H9 (cell line): ENCODE results near the gene RPRD1B. TPM values are rescaled to one million over a fixed set of nuclear protein-coding genes. Genes with fewer than 3 reads are reported as not detected.

ENCODE experiments used
- DNase-seq: peaks from one replicate; pipeline ENCODE4 v3.0.0-alpha.2; 2017
- H2AFZ ChIP-seq: one replicate; pipeline ENCODE4 v1.6.1; 2013; ENCODE audit warnings: mild to moderate bottlenecking, low read length, control low read depth, moderate library complexity
- H2AK5ac ChIP-seq: 2 replicates; pipeline ENCODE4 v1.6.1; 2013; ENCODE audit warnings: low read length, control low read depth, mixed read lengths; ENCODE audit not compliant: insufficient read length
- H2BK120ac ChIP-seq: one replicate; pipeline ENCODE4 v1.6.1; 2013; ENCODE audit warnings: low read depth, mild to moderate bottlenecking, low read length, control low read depth, inconsistent platforms; ENCODE audit not compliant: poor library complexity, severe bottlenecking
- H2BK12ac ChIP-seq: 2 replicates; pipeline ENCODE4 v1.6.1; 2013; ENCODE audit warnings: low read length, control low read depth, mixed read lengths, low read depth; ENCODE audit not compliant: insufficient read length
- H2BK15ac ChIP-seq: 2 replicates; pipeline ENCODE4 v1.6.1; 2013; ENCODE audit warnings: low read depth, low read length, control low read depth
- H2BK20ac ChIP-seq: one replicate; pipeline ENCODE4 v1.6.1; 2013; ENCODE audit warnings: low read depth, mild to moderate bottlenecking, low read length, control low read depth, inconsistent platforms; ENCODE audit not compliant: poor library complexity, severe bottlenecking
- H2BK5ac ChIP-seq: 2 replicates; pipeline ENCODE4 v1.6.1; 2013; ENCODE audit warnings: low read length, control low read depth, mixed read lengths; ENCODE audit not compliant: insufficient read length
- H3K14ac ChIP-seq: 2 replicates; pipeline ENCODE4 v1.6.1; 2013; ENCODE audit warnings: low read length, control low read depth; ENCODE audit not compliant: insufficient read depth
- H3K18ac ChIP-seq: 2 replicates; pipeline ENCODE4 v1.6.1; 2013; ENCODE audit warnings: low read depth, mild to moderate bottlenecking, mixed read lengths, low read length, control low read depth; ENCODE audit not compliant: insufficient read length
- H3K23ac ChIP-seq: 2 replicates; pipeline ENCODE4 v1.6.1; 2013; ENCODE audit warnings: low read length, control low read depth, mixed read lengths, low read depth; ENCODE audit not compliant: insufficient read length
- H3K23me2 ChIP-seq: 2 replicates; pipeline ENCODE4 v1.6.1; 2013; ENCODE audit warnings: low read depth, mild to moderate bottlenecking, mixed read lengths, low read length, control low read depth; ENCODE audit not compliant: insufficient read length, poor library complexity, severe bottlenecking
- H3K27ac ChIP-seq: 2 replicates; pipeline ENCODE4 v1.5.1; 2013; ENCODE audit warnings: low read length, control low read depth, mixed read lengths, low read depth; ENCODE audit not compliant: insufficient read length
- H3K27me3 ChIP-seq: 2 replicates; pipeline ENCODE4 v1.6.1; 2013; ENCODE audit warnings: low read length, control low read depth, inconsistent platforms; ENCODE audit not compliant: insufficient read depth
- H3K4ac ChIP-seq: 2 replicates; pipeline ENCODE4 v1.6.1; 2013; ENCODE audit warnings: low read depth, mild to moderate bottlenecking, control low read depth, inconsistent platforms, low read length, moderate library complexity
- H3K4me1 ChIP-seq: 2 replicates; pipeline ENCODE4 v1.6.1; 2013; ENCODE audit warnings: low read length, control low read depth, inconsistent platforms; ENCODE audit not compliant: insufficient read depth
- H3K4me2 ChIP-seq: 2 replicates; pipeline ENCODE4 v1.6.1; 2013; ENCODE audit warnings: low read length, control low read depth, mixed read lengths; ENCODE audit not compliant: insufficient read length, insufficient read depth
- H3K56ac ChIP-seq: 2 replicates; pipeline ENCODE4 v1.6.1; 2013; ENCODE audit warnings: low read depth, mild to moderate bottlenecking, mixed read lengths, low read length, control low read depth; ENCODE audit not compliant: insufficient read length
- H3K79me1 ChIP-seq: 2 replicates; pipeline ENCODE4 v1.6.1; 2013; ENCODE audit warnings: low read depth, mild to moderate bottlenecking, moderate library complexity, low read length, control low read depth, inconsistent platforms; ENCODE audit not compliant: insufficient read depth, poor library complexity, severe bottlenecking
- H3K79me2 ChIP-seq: 2 replicates; pipeline ENCODE4 v1.6.1; 2013; ENCODE audit warnings: low read length, control low read depth, inconsistent platforms; ENCODE audit not compliant: insufficient read depth
- H3K9ac ChIP-seq: 2 replicates; pipeline ENCODE4 v1.6.1; 2013; ENCODE audit warnings: low read length, control low read depth, mixed read lengths; ENCODE audit not compliant: insufficient read length; ENCODE audit errors: extremely low read depth
- H3K9me3 ChIP-seq: one replicate; pipeline ENCODE4 v1.6.1; 2013; ENCODE audit warnings: low read depth, low read length, inconsistent platforms; ENCODE audit not compliant: control insufficient read depth
- H3T11ph ChIP-seq: one replicate; pipeline ENCODE4 v1.6.1; 2013; ENCODE audit warnings: mild to moderate bottlenecking, low read length, control low read depth, inconsistent platforms
- H4K20me1 ChIP-seq: one replicate; pipeline ENCODE4 v1.6.1; 2013; ENCODE audit not compliant: control insufficient read depth, insufficient read length, insufficient read depth
- H4K5ac ChIP-seq: 2 replicates; pipeline ENCODE4 v1.6.1; 2013; ENCODE audit warnings: low read depth, mild to moderate bottlenecking, mixed read lengths, low read length, control low read depth; ENCODE audit not compliant: insufficient read length
- H4K8ac ChIP-seq: replicated peaks from 2 replicates; pipeline ENCODE4 v1.6.1; 2013; ENCODE audit warnings: low read length, control low read depth, mixed read lengths, low read depth; ENCODE audit not compliant: insufficient read length
- H4K91ac ChIP-seq: 2 replicates; pipeline ENCODE4 v1.6.1; 2013; ENCODE audit warnings: low read depth, mild to moderate bottlenecking, moderate library complexity, mixed read lengths, low read length, control low read depth; ENCODE audit not compliant: insufficient read length
- H3K27ac Mint-ChIP-seq, 3 experiments: 2 replicates in 2 of 3; 3 replicates in 1 of 3; pipeline ENCODE4 v1.8.0; 2020 to 2021; ENCODE audit warnings: mixed read lengths in 3 of 3, mild to moderate bottlenecking in 1 of 3, moderate library complexity in 1 of 3
- H3K27me3 Mint-ChIP-seq: 2 replicates; pipeline ENCODE4 v1.8.0; 2021; ENCODE audit warnings: low read depth, mild to moderate bottlenecking, moderate library complexity, mixed read lengths
- H3K36me3 Mint-ChIP-seq, 3 experiments: 2 replicates in 2 of 3; 3 replicates in 1 of 3; pipeline ENCODE4 v1.8.0; 2020 to 2021; ENCODE audit warnings: low read depth in 3 of 3, mixed read lengths in 3 of 3; ENCODE audit not compliant: insufficient read depth in 1 of 3
- H3K4me1 Mint-ChIP-seq, 2 experiments: 2 replicates each; pipeline ENCODE4 v1.8.0; 2020; ENCODE audit warnings: mixed read lengths in 2 of 2
- H3K4me3 Mint-ChIP-seq, 2 experiments: 2 replicates in 1 of 2; 3 replicates in 1 of 2; pipeline ENCODE4 v1.8.0; 2020 to 2021; ENCODE audit warnings: mild to moderate bottlenecking in 2 of 2, mixed read lengths in 2 of 2, moderate library complexity in 1 of 2
- H3K9me3 Mint-ChIP-seq, 2 experiments: 2 replicates in 1 of 2; 3 replicates in 1 of 2; pipeline ENCODE4 v1.8.0; 2020; ENCODE audit warnings: mild to moderate bottlenecking in 2 of 2, mixed read lengths in 2 of 2, moderate library complexity in 1 of 2
- CTCF ChIP-seq: fragments of 200-600 bp; sonication (generic); conservative IDR thresholded peaks from 3 replicates; pipeline ENCODE4 v1.8.0; 2021; ENCODE audit warnings: antibody characterized with exemption, mild to moderate bottlenecking
- WGBS: extraction: QIAGEN DNeasy Blood & Tissue Kit; methylation state at CpG from one replicate; pipeline ENCODE4 v1.1.7; 2013; ENCODE audit warnings: missing lambda C conversion rate, low lambda C conversion rate, mixed read lengths; ENCODE audit not compliant: insufficient read length; ENCODE audit errors: extremely low coverage; 5-methylcytosine and 5-hydroxymethylcytosine counted together
- total RNA-seq: library from RNA; stranded (reverse); gene quantifications from 2 replicates; pipeline ENCODE4 v1.2.1, GENCODE V29; 2021

RPRD1B gene
- total RNA-seq, 1 experiment from 2014 or later = 34.3 TPM

- no peaks in the 10 kb centered on the region for H3K4me1 ChIP-seq
- no peak overlapping the region for H2BK12ac ChIP-seq
- no peak overlapping the region for H2BK5ac ChIP-seq
- peak; percentile 29 for DNase-seq
- H3K27ac ChIP-seq = no peak overlapping the region
- H2BK15ac ChIP-seq = no peak overlapping the region
- no peaks in the 10 kb centered on the region for H3K4me1 Mint-ChIP-seq
- no peak overlapping the region for H3K14ac ChIP-seq
- H3K56ac ChIP-seq = no peak overlapping the region
- TF ChIP-seq CTCF = no peak
- no peak overlapping the region for H2AFZ ChIP-seq
- H3K23ac ChIP-seq = no peak overlapping the region
- no peak overlapping the region for H3K4me2 ChIP-seq
- H4K5ac ChIP-seq = no peak overlapping the region
- H3K9ac ChIP-seq = no peak overlapping the region
- H3K4me3 Mint-ChIP-seq = no peak overlapping the region
- H3K79me2 ChIP-seq = no peaks in the 10 kb centered on the region
- H3K23me2 ChIP-seq = no peaks in the 10 kb centered on the region
- H4K20me1 ChIP-seq = no peaks in the 10 kb centered on the region
- H2BK120ac ChIP-seq = no peak overlapping the region
- no CpG with 5 or more reads among the region's 5 CpGs for WGBS
- no peak overlapping the region; a peak in 1 of 7 replicates for H3K27ac Mint-ChIP-seq
- H2AK5ac ChIP-seq = no peak overlapping the region
- no peak overlapping the region for H2BK20ac ChIP-seq
- no peak overlapping the region for H4K8ac ChIP-seq
- peaks cover 19 to 28% (median 26%) of the 10 kb centered on the region in 3 experiments for H3K36me3 Mint-ChIP-seq
- H3K4ac ChIP-seq = no peak overlapping the region
- H3T11ph ChIP-seq = no peak overlapping the region
- H3K9me3 Mint-ChIP-seq = no peaks in the 10 kb centered on the region
- no peaks in the 10 kb centered on the region for H3K9me3 ChIP-seq
- H4K91ac ChIP-seq = no peak overlapping the region
- H3K18ac ChIP-seq = no peak overlapping the region
- H3K27me3 Mint-ChIP-seq = no peaks in the 10 kb centered on the region
- H3K27me3 ChIP-seq = no peaks in the 10 kb centered on the region
- no peaks in the 10 kb centered on the region for H3K79me1 ChIP-seq
Measured at GRCh38 chr20:38060536-38060935, 27.0 kb downstream of the RPRD1B start.
